IMR-90 (cell line): ENCODE data around the gene HARS1. TPM values are rescaled to one million over a fixed set of nuclear protein-coding genes. Genes with fewer than 3 reads are reported as not detected.

ENCODE experiments used
- ATAC-seq: fragments of 200-7000 bp; cut with Tn5 transposase; 2 replicates; pipeline ENCODE4 v1.9.1; 2020; ENCODE audit warnings: low read depth, mild to moderate bottlenecking, moderate library complexity
- BruUV-seq: library from RNA; stranded (reverse); fragments of 400-500 nt; replicated peaks from 2 replicates; lab custom pipeline; 2021; lab: Mats Ljungman, UMichigan
- CTCF ChIA-PET: fragments of 300-600 bp; formaldehyde crosslinking; extraction: SDS; loops from one replicate; lab custom pipeline; 2021; ENCODE audit warnings: antibody characterized with exemption; lab: Yijun Ruan, JAX
- POLR2A ChIA-PET: fragments of 300-600 bp; sonication (Branson Sonifier 250); formaldehyde crosslinking; loops from one replicate; lab custom pipeline; 2022; ENCODE audit warnings: antibody characterized with exemption; ENCODE audit not compliant: unreplicated experiment; lab: Charles Lee
- DNase-seq: peaks from one replicate; pipeline ENCODE4 v3.0.0; 2013
- H2AFZ ChIP-seq: replicated peaks from 2 replicates; pipeline ENCODE3; 2013; ENCODE audit warnings: low read length, mild to moderate bottlenecking; ENCODE audit not compliant: poor library complexity
- H2AK5ac ChIP-seq: 2 replicates; pipeline ENCODE4 v1.6.1; 2013; ENCODE audit warnings: low read depth, low read length, inconsistent platforms
- H2AK9ac ChIP-seq: replicated peaks from 2 replicates; pipeline ENCODE3; 2013; ENCODE audit warnings: mild to moderate bottlenecking, low read depth, low read length, moderate library complexity; ENCODE audit not compliant: poor library complexity
- H2BK120ac ChIP-seq: 2 replicates; pipeline ENCODE4 v1.6.1; 2013; ENCODE audit warnings: low read depth, low read length, inconsistent platforms
- H2BK15ac ChIP-seq: 3 replicates; pipeline ENCODE4 v1.6.1; 2013; ENCODE audit warnings: low read depth, low read length, inconsistent platforms
- H2BK20ac ChIP-seq: 2 replicates; pipeline ENCODE4 v1.6.1; 2013; ENCODE audit warnings: low read depth, mild to moderate bottlenecking, inconsistent platforms, low read length, moderate library complexity
- H2BK5ac ChIP-seq: 2 replicates; pipeline ENCODE4 v1.6.1; 2013; ENCODE audit warnings: mild to moderate bottlenecking, low read depth, low read length, inconsistent platforms; ENCODE audit not compliant: poor library complexity, severe bottlenecking
- H3K14ac ChIP-seq: replicated peaks from 2 replicates; pipeline ENCODE4 v1.6.1; 2013; ENCODE audit warnings: low read depth, low read length, inconsistent platforms
- H3K18ac ChIP-seq: 2 replicates; pipeline ENCODE4 v1.6.1; 2013; ENCODE audit warnings: low read depth, low read length, control low read depth
- H3K23ac ChIP-seq: 2 replicates; pipeline ENCODE4 v1.6.1; 2013; ENCODE audit warnings: low read depth, low read length, inconsistent platforms
- H3K27ac ChIP-seq: 2 replicates; pipeline ENCODE4 v1.5.1; 2013; ENCODE audit warnings: mild to moderate bottlenecking, control low read depth, low read length; ENCODE audit not compliant: insufficient read depth
- H3K27me3 ChIP-seq: 2 replicates; pipeline ENCODE4 v1.6.1; 2013; ENCODE audit warnings: low read length; ENCODE audit not compliant: control insufficient read depth, insufficient read depth
- H3K36me3 ChIP-seq: 2 replicates; pipeline ENCODE4 v1.6.1; 2013; ENCODE audit warnings: low read length, mixed read lengths; ENCODE audit not compliant: control insufficient read depth, insufficient read depth
- H3K4ac ChIP-seq: 2 replicates; pipeline ENCODE4 v1.6.1; 2013; ENCODE audit warnings: low read depth, low read length, inconsistent platforms
- H3K4me1 ChIP-seq: 2 replicates; pipeline ENCODE4 v1.6.1; 2013; ENCODE audit warnings: low read length, mixed read lengths; ENCODE audit not compliant: control insufficient read depth, insufficient read depth
- H3K4me2 ChIP-seq: 2 replicates; pipeline ENCODE4 v1.6.1; 2013; ENCODE audit warnings: low read depth, mild to moderate bottlenecking, control low read depth, low read length, moderate library complexity
- H3K4me3 ChIP-seq: 2 replicates; pipeline ENCODE4 v1.5.1; 2013; ENCODE audit warnings: low read depth, mild to moderate bottlenecking, control low read depth, low read length, moderate library complexity; ENCODE audit not compliant: insufficient read depth
- H3K56ac ChIP-seq: 2 replicates; pipeline ENCODE4 v1.6.1; 2013; ENCODE audit warnings: low read length, inconsistent platforms; ENCODE audit not compliant: insufficient read depth; ENCODE audit errors: extremely low read depth
- H3K79me1 ChIP-seq, 2 experiments: 2 replicates each; pipeline ENCODE4 v1.6.1; 2013; ENCODE audit warnings: low read length in 2 of 2, inconsistent platforms in 1 of 2, low read depth in 1 of 2
- H3K9ac ChIP-seq: 2 replicates; pipeline ENCODE4 v1.6.1; 2013; ENCODE audit warnings: low read depth, low read length, control low read depth
- H3K9me1 ChIP-seq: 2 replicates; pipeline ENCODE4 v1.6.1; 2013; ENCODE audit warnings: low read length, inconsistent platforms; ENCODE audit not compliant: insufficient read depth
- H3K9me3 ChIP-seq: 2 replicates; pipeline ENCODE4 v1.6.1; 2013; ENCODE audit warnings: low read length; ENCODE audit not compliant: control insufficient read depth, insufficient read depth
- H4K20me1 ChIP-seq: 2 replicates; pipeline ENCODE4 v1.6.1; 2013; ENCODE audit warnings: low read length, inconsistent platforms; ENCODE audit not compliant: insufficient read depth
- H4K5ac ChIP-seq: 2 replicates; pipeline ENCODE4 v1.6.1; 2013; ENCODE audit warnings: mild to moderate bottlenecking, low read depth, low read length, control low read depth
- H4K8ac ChIP-seq, 2 experiments: 2 replicates each; pipeline ENCODE4 v1.6.1; 2013; ENCODE audit warnings: low read depth in 2 of 2, low read length in 2 of 2, control low read depth in 1 of 2, inconsistent platforms in 1 of 2
- H4K91ac ChIP-seq: 2 replicates; pipeline ENCODE4 v1.6.1; 2013; ENCODE audit warnings: low read depth, low read length, inconsistent platforms; ENCODE audit not compliant: insufficient read depth
- BHLHE40 ChIP-seq: fragments of 150-350 bp; IDR thresholded peaks from 2 replicates; pipeline ENCODE4 v1.6.1; 2016; ENCODE audit warnings: mild to moderate bottlenecking, low read depth, low read length
- CHD1 ChIP-seq: IDR thresholded peaks from 2 replicates; pipeline ENCODE4 v1.6.1; 2012; ENCODE audit warnings: low read depth, low read length, improper control_type of control experiment
- MXI1 ChIP-seq: IDR thresholded peaks from 2 replicates; pipeline ENCODE4 v1.6.1; 2012; ENCODE audit warnings: low read depth, mild to moderate bottlenecking, low read length, moderate library complexity, borderline replicate concordance
- NFE2L2 ChIP-seq: fragments of 150-350 bp; IDR thresholded peaks from 2 replicates; pipeline ENCODE4 v1.6.1; 2016; ENCODE audit warnings: low read depth, mild to moderate bottlenecking, low read length
- POLR2A ChIP-seq: IDR thresholded peaks from 2 replicates; pipeline ENCODE4 v1.6.1; 2012; ENCODE audit warnings: mild to moderate bottlenecking, low read depth, low read length
- RFX5 ChIP-seq: IDR thresholded peaks from 2 replicates; pipeline ENCODE4 v1.8.0; 2012; ENCODE audit warnings: low read depth, mild to moderate bottlenecking, low read length, moderate library complexity
- WGBS, 2 experiments: methylation state at CpG; one replicate each; pipeline versions ENCODE4 v1.1.5 to v1.1.7; 2013; ENCODE audit warnings: missing lambda C conversion rate in 2 of 2; ENCODE audit not compliant: insufficient read length in 1 of 2; ENCODE audit errors: extremely low coverage in 2 of 2; 5-methylcytosine and 5-hydroxymethylcytosine counted together
- dilution Hi-C: fragments of 300-500 bp; cut with HindIII; formaldehyde crosslinking; loops from one replicate; pipeline ENCODE4 v1.14.3; 2018; ENCODE audit warnings: low sequenced_read_pairs; ENCODE audit not compliant: unreplicated experiment
- in situ Hi-C: fragments of 300-500 bp; cut with MboI; formaldehyde crosslinking; loops from 3 replicates; pipeline ENCODE4 v1.14.3; 2019; ENCODE audit warnings: low sequenced_read_pairs, inconsistent platforms, mixed read lengths
- intact Hi-C: fragments of 100-400 bp; cut with micrococcal nuclease; formaldehyde crosslinking; loops from 2 replicates; pipeline ENCODE4 v1.10.0; 2022
- polyA plus RNA-seq, 3 experiments: library from polyadenylated mRNA; depleted of rRNA; stranded (reverse); fragments of >200 nt; gene quantifications; 2 replicates each; pipeline ENCODE4 v1.2.3, GENCODE V29; 2012; ENCODE audit warnings: low replicate concordance in 1 of 3
- total RNA-seq: library from RNA; depleted of rRNA; stranded (reverse); fragments of >200 nt; gene quantifications from 2 replicates; pipeline ENCODE4 v1.2.3, GENCODE V29; 2012
- TF ChIP-seq, protein P1 (sequence below): conservative IDR thresholded peaks from 2 replicates; pipeline ENCODE4 v1.5.1; 2012; ENCODE audit warnings: mild to moderate bottlenecking, low read depth, low read length, improper control_type of control experiment
- TF ChIP-seq, protein P2 (sequence below): fragments of 150-350 bp; IDR thresholded peaks from 2 replicates; pipeline ENCODE4 v1.6.1; 2017; ENCODE audit warnings: mild to moderate bottlenecking, antibody characterized with exemption, low read length, low read depth
- TF ChIP-seq, protein P3 (sequence below): fragments of 150-350 bp; IDR thresholded peaks from 2 replicates; pipeline ENCODE4 v1.6.1; 2016; ENCODE audit warnings: low read depth, mild to moderate bottlenecking, low read length, moderate library complexity, borderline replicate concordance

The HARS1 gene
- total and polyA plus RNA-seq, 2 of the 4 experiments (the other 2 are of a cell fraction): 97.6 to 141 TPM

DNA sequence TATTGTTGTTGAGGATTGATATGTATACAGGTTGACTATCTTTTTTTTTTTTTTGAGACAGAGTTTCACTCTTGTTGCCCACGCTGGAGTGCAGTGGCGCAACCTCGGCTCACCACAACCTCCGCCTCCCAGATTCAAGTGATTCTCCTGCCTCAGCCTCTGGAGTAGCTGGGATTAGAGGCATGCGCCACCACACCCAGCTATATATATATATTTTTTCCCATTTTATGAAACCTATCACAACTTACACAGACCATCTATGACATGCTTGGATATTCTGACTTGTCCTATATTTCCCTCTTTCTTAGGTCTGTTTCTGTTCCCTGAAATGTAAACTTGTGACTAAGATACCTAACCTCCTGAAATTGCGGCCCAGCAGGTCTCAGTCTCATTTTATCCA, 63.2 kb downstream of the HARS1 start:
- no peak overlapping the region for H2AFZ ChIP-seq
- no TSS peak for BruUV-seq
- H2BK20ac ChIP-seq: no peak overlapping the region
- TF ChIP-seq CHD1 (no peak), BHLHE40 (no peak), NFE2L2 (no peak), POLR2A (no peak), RFX5 (no peak), MXI1 (no peak)
- TF ChIP-seq, protein P1, sequence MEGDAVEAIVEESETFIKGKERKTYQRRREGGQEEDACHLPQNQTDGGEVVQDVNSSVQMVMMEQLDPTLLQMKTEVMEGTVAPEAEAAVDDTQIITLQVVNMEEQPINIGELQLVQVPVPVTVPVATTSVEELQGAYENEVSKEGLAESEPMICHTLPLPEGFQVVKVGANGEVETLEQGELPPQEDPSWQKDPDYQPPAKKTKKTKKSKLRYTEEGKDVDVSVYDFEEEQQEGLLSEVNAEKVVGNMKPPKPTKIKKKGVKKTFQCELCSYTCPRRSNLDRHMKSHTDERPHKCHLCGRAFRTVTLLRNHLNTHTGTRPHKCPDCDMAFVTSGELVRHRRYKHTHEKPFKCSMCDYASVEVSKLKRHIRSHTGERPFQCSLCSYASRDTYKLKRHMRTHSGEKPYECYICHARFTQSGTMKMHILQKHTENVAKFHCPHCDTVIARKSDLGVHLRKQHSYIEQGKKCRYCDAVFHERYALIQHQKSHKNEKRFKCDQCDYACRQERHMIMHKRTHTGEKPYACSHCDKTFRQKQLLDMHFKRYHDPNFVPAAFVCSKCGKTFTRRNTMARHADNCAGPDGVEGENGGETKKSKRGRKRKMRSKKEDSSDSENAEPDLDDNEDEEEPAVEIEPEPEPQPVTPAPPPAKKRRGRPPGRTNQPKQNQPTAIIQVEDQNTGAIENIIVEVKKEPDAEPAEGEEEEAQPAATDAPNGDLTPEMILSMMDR: no peak
- TF ChIP-seq, protein P2, sequence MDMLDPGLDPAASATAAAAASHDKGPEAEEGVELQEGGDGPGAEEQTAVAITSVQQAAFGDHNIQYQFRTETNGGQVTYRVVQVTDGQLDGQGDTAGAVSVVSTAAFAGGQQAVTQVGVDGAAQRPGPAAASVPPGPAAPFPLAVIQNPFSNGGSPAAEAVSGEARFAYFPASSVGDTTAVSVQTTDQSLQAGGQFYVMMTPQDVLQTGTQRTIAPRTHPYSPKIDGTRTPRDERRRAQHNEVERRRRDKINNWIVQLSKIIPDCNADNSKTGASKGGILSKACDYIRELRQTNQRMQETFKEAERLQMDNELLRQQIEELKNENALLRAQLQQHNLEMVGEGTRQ: no peak
- TF ChIP-seq, protein P3, sequence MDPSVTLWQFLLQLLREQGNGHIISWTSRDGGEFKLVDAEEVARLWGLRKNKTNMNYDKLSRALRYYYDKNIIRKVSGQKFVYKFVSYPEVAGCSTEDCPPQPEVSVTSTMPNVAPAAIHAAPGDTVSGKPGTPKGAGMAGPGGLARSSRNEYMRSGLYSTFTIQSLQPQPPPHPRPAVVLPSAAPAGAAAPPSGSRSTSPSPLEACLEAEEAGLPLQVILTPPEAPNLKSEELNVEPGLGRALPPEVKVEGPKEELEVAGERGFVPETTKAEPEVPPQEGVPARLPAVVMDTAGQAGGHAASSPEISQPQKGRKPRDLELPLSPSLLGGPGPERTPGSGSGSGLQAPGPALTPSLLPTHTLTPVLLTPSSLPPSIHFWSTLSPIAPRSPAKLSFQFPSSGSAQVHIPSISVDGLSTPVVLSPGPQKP: no peak
- H3K4me3 ChIP-seq: no peak overlapping the region
- H2BK15ac ChIP-seq: no peak overlapping the region
- H2AK9ac ChIP-seq: no peak overlapping the region
- in situ Hi-C loops (no loop called here), dilution Hi-C loops (no loop called here), intact Hi-C loops (no loop called here)
- H3K18ac ChIP-seq: no peak overlapping the region
- H2AK5ac ChIP-seq: no peak overlapping the region
- no peak overlapping the region for H2BK120ac ChIP-seq
- peaks cover 16% of the 10 kb centered on the region for H3K27me3 ChIP-seq
- no peak overlapping the region for H3K56ac ChIP-seq
- H3K23ac ChIP-seq: no peak overlapping the region
- H3K4ac ChIP-seq: no peak overlapping the region
- no peak overlapping the region for H4K91ac ChIP-seq
- no peaks in the 10 kb centered on the region for H3K36me3 ChIP-seq
- CTCF ChIA-PET: no interaction called here
- no peak overlapping the region for H3K9ac ChIP-seq
- H3K14ac ChIP-seq: no peak overlapping the region
- H4K8ac ChIP-seq: no peak overlapping the region
- H4K20me1 ChIP-seq: no peaks in the 10 kb centered on the region
- no peak overlapping the region for H4K5ac ChIP-seq
- H3K79me1 ChIP-seq: no peaks in the 10 kb centered on the region
- H2BK5ac ChIP-seq: no peak overlapping the region
- no peak overlapping the region for H3K27ac ChIP-seq
- DNase-seq (no peak), ATAC-seq (no peak)
- H3K4me1 ChIP-seq: peaks cover 2% of the 10 kb centered on the region; the same call in 1 of the 2 replicates
- H3K9me1 ChIP-seq: no peaks in the 10 kb centered on the region
- WGBS, 2 experiments: 81% methylated on average over 4 of the region's 6 CpGs; no CpG with 5 or more reads in 1 of the 2 experiments
- H3K4me2 ChIP-seq: no peak overlapping the region
- no peaks in the 10 kb centered on the region; the same call in 1 of the 2 replicates for H3K9me3 ChIP-seq
- POLR2A ChIA-PET: no interaction called here
